GM06990 (cell line): ENCODE results near the gene DGKB.

Experiments
- DNase-seq: peaks from one replicate; pipeline ENCODE4 v3.0.0-alpha.2; 2011; ENCODE audit not compliant: insufficient read length; ENCODE audit errors: extremely low read depth
- H3K27me3 ChIP-seq: replicated peaks from 2 replicates; pipeline ENCODE4 v1.6.0; 2011; ENCODE audit warnings: low read length; ENCODE audit not compliant: control insufficient read depth, insufficient read depth
- H3K36me3 ChIP-seq: 2 replicates; pipeline ENCODE4 v1.5.1; 2011; ENCODE audit warnings: low read length; ENCODE audit not compliant: control insufficient read depth, insufficient read depth
- H3K4me3 ChIP-seq: replicated peaks from 2 replicates; pipeline ENCODE4 v1.5.1; 2011; ENCODE audit warnings: low read depth, mild to moderate bottlenecking, control low read depth, low read length
- CTCF ChIP-seq: IDR thresholded peaks from 2 replicates; pipeline ENCODE4 v1.5.1; 2011; ENCODE audit warnings: low read length, control low read depth, mild to moderate bottlenecking, inconsistent platforms; ENCODE audit not compliant: insufficient read depth, poor library complexity, severe bottlenecking

The DGKB gene

GRCh38 chr7:14760730-14761478 is 141.6 kb downstream of the DGKB start:
- no peaks in the 10 kb centered on the region for H3K27me3 ChIP-seq
- TF ChIP-seq CTCF, result no peak
- H3K4me3 ChIP-seq, result no peak overlapping the region
- no peak for DNase-seq
- no peaks in the 10 kb centered on the region for H3K36me3 ChIP-seq

DNA sequence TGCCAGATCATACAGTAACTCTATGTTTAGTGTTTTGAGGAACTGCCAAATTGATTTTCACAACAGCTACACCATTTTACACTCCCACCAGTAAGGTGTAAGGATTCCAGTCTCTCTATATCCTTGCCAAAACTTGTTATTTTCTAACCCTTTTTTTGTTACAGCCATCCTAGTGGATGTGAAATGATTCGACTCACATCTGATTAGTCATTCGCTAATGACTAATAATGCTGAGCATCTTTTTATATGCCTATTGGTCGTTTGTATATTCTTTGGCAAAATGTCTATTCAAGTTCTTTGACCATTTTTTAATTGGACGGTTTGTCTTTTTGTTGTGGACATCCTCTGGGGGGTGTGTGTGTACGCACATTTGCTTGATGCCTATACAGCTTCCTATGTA is 142.8 kb downstream of the DGKB start:
- Histone ChIP-seq H3K27me3 (no peaks in the 10 kb centered on the region), H3K36me3 (no peaks in the 10 kb centered on the region), H3K4me3 (no peak overlapping the region)
- no peak for TF ChIP-seq CTCF
- no peak for DNase-seq

DNA sequence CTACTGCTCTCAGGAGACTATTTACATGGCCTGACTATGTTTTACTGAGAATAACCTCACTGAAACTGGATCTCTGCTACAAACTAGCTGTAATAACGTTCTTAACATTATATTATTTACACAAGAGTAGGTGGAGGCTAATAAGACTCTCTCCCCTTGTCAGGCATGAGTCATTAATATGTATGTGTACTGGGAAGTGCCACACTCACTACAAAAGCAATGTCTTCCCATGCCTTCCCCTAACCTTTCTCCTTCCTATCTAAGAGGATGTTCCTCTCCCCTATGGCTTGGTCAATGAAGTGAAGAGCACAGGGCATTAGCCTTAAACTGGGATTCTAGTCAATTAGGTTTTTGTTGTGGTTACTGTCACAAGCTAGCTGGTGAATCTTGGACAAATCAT is 147.9 kb downstream of the DGKB start:
- H3K27me3 ChIP-seq, result no peaks in the 10 kb centered on the region
- no peak overlapping the region for H3K4me3 ChIP-seq
- H3K36me3 ChIP-seq, result no peaks in the 10 kb centered on the region
- no peak for TF ChIP-seq CTCF
- no peak for DNase-seq

- no peak for DNase-seq
- Histone ChIP-seq H3K36me3 (no peaks in the 10 kb centered on the region), H3K4me3 (no peak overlapping the region), H3K27me3 (no peaks in the 10 kb centered on the region)
- no peak for TF ChIP-seq CTCF
These were observed 150.2 kb downstream of the DGKB start for GRCh38 chr7:14752301-14752700.

GRCh38 chr7:14751461-14751860 is 151.1 kb downstream of the DGKB start:
- Histone ChIP-seq H3K36me3 (no peaks in the 10 kb centered on the region), H3K27me3 (no peaks in the 10 kb centered on the region), H3K4me3 (no peak overlapping the region)
- no peak for TF ChIP-seq CTCF
- DNase-seq, result no peak

- no peak for DNase-seq
- no peaks in the 10 kb centered on the region for H3K27me3 ChIP-seq
- H3K36me3 ChIP-seq, result no peaks in the 10 kb centered on the region
- H3K4me3 ChIP-seq, result no peak overlapping the region
- TF ChIP-seq CTCF, result no peak
These were observed 154.1 kb downstream of the DGKB start for GRCh38 chr7:14748461-14748860.
